Hepatocyte (in vitro differentiated cells): Measurements from ENCODE around the gene TCF12. TPM values are rescaled to one million over a fixed set of nuclear protein-coding genes. Genes with fewer than 3 reads are reported as not detected.
A peak's percentile ranks its signal among the peaks of the same experiment; 100 is the strongest.

Experiments used
- DNase-seq: peaks from one replicate; pipeline ENCODE4 v3.0.0-alpha.2; 2016; ENCODE audit warnings: low spot score
- H2AFZ ChIP-seq: fragments of 200-600 bp; sonication (generic); 2 replicates; pipeline ENCODE4 v1.6.0; 2016; ENCODE audit warnings: antibody characterized with exemption, mild to moderate bottlenecking
- H3K27ac ChIP-seq: fragments of 200-600 bp; sonication (generic); 2 replicates; pipeline ENCODE4 v1.5.1; 2016; ENCODE audit warnings: mild to moderate bottlenecking
- H3K27me3 ChIP-seq: fragments of 200-600 bp; sonication (generic); 2 replicates; pipeline ENCODE4 v1.6.1; 2016
- H3K36me3 ChIP-seq: fragments of 200-600 bp; sonication (generic); replicated peaks from 2 replicates; pipeline ENCODE4 v1.5.1; 2016; ENCODE audit warnings: low read depth; ENCODE audit not compliant: insufficient read depth
- H3K4me1 ChIP-seq: fragments of 200-600 bp; sonication (generic); 2 replicates; pipeline ENCODE4 v1.5.1; 2016; ENCODE audit warnings: mild to moderate bottlenecking, moderate library complexity; ENCODE audit not compliant: insufficient read depth
- H3K4me2 ChIP-seq: fragments of 200-600 bp; sonication (generic); 2 replicates; pipeline ENCODE4 v1.6.0; 2016
- H3K4me3 ChIP-seq: fragments of 200-600 bp; sonication (generic); 2 replicates; pipeline ENCODE4 v1.5.1; 2016; ENCODE audit warnings: mild to moderate bottlenecking
- H3K79me2 ChIP-seq: fragments of 200-600 bp; sonication (generic); 2 replicates; pipeline ENCODE4 v1.6.0; 2017; ENCODE audit warnings: mild to moderate bottlenecking
- H3K9me2 ChIP-seq: fragments of 200-600 bp; sonication (generic); replicated peaks from 2 replicates; pipeline ENCODE4 v1.6.0; 2017; ENCODE audit warnings: mild to moderate bottlenecking; ENCODE audit not compliant: insufficient read depth
- H3K9me3 ChIP-seq: fragments of 200-600 bp; sonication (generic); 2 replicates; pipeline ENCODE4 v1.5.1; 2016; ENCODE audit warnings: low read depth, mild to moderate bottlenecking
- H4K20me1 ChIP-seq: fragments of 200-600 bp; sonication (generic); 2 replicates; pipeline ENCODE4 v1.6.0; 2016; ENCODE audit warnings: mild to moderate bottlenecking; ENCODE audit not compliant: insufficient read depth, poor library complexity, severe bottlenecking
- CTCF ChIP-seq: fragments of 200-600 bp; sonication (generic); IDR thresholded peaks from 2 replicates; pipeline ENCODE4 v1.5.1; 2016; ENCODE audit warnings: antibody characterized with exemption, mild to moderate bottlenecking; ENCODE audit not compliant: poor library complexity
- EZH2 ChIP-seq: fragments of 200-600 bp; sonication (generic); IDR thresholded peaks from 2 replicates; pipeline ENCODE4 v1.6.1; 2016; ENCODE audit warnings: antibody characterized with exemption, mild to moderate bottlenecking, borderline replicate concordance
- EZH2phosphoT487 ChIP-seq: fragments of 200-600 bp; sonication (generic); IDR thresholded peaks from one replicate; pipeline ENCODE4 v1.6.1; 2018; ENCODE audit warnings: antibody characterized with exemption, mild to moderate bottlenecking, low read depth, moderate library complexity; ENCODE audit not compliant: unreplicated experiment, severe bottlenecking
- WGBS: methylation state at CpG from one replicate; pipeline ENCODE4 v1.1.6; 2016; ENCODE audit warnings: low lambda C conversion rate; ENCODE audit errors: missing lambda C conversion rate; 5-methylcytosine and 5-hydroxymethylcytosine counted together
- polyA plus RNA-seq: library from polyadenylated mRNA; unstranded; fragments of >200 nt; fragmentation: Nextera tagmentation; extraction: Ambion mirVana; gene quantifications from 2 replicates; pipeline ENCODE4 v1.2.1, GENCODE V29; 2016
- total RNA-seq: library from RNA; depleted of rRNA; stranded (reverse); fragments of >200 nt; gene quantifications from 2 replicates; pipeline ENCODE4 v1.2.3, GENCODE V29; 2014

The TCF12 gene
- total and polyA plus RNA-seq, 2 experiments from 2014 or later = 42.0 to 93.2 TPM

DNA sequence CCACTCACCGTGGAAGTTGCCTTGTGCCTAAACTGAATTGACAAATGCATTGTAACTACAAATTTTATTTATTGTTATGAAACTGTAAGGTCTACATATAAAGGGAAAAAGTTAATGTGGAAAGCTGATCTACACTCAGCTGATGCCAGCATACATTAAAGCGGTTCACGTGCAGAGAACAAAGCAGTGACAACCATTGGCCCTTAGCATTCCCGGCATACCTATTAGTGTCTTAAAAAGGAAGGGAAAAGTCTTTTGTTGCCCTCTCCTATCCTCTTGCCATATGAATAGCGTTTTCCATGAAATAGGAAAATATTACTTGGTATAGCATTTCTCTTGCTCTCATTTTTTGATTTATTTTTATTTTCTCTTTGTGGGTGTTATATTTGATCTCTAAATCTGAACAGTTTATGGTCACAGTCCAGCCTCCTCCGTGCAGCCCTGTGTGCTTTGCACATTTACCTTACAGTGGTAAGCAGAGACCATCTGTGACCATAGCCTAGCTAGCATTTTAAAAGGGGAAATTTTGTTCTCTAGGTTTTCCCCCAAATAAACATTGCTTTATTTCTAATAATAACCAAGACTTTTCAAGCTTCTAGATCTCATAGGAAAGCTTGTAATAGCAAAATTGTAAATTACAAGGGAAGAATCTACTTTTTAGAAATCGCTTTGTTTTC is 368.1 kb downstream of the TCF12 start:
- no peak overlapping the region for H2AFZ ChIP-seq
- no peaks in the 10 kb centered on the region for H3K27me3 ChIP-seq
- no peaks in the 10 kb centered on the region for H3K79me2 ChIP-seq
- 83% methylated on average over 7 of the region's 7 CpGs for WGBS
- H3K4me1 ChIP-seq = no peaks in the 10 kb centered on the region
- no peaks in the 10 kb centered on the region for H3K36me3 ChIP-seq
- no peaks in the 10 kb centered on the region for H3K9me2 ChIP-seq
- no peak overlapping the region for H3K27ac ChIP-seq
- no peaks in the 10 kb centered on the region for H3K9me3 ChIP-seq
- no peak overlapping the region for H3K4me2 ChIP-seq
- H4K20me1 ChIP-seq = no peaks in the 10 kb centered on the region
- TF ChIP-seq EZH2 (no peak), CTCF (no peak), EZH2phosphoT487 (no peak)
- H3K4me3 ChIP-seq = no peak overlapping the region
- no peak for DNase-seq

DNA sequence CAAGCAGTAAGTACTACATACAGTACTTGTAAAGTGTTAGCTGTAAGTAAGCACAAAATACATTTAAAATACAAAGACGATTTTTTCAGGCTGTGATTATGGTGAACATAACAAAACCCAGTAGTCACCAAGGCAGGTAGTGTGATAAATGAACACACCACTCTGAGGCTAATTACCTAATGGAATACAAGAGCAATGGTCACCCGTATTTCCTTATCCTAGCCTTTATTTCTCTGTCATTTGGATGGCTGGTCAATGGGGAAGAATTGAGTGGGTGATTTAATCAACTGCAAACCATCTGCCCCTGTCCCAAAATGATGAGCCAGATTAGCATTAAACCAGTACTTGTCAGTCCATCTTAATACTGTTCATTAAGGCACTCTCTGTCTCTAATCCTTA is 368.7 kb downstream of the TCF12 start:
- no peak overlapping the region for H3K27ac ChIP-seq
- H3K4me1 ChIP-seq = no peaks in the 10 kb centered on the region
- H3K4me2 ChIP-seq = no peak overlapping the region
- WGBS = 81% methylated on average over 2 of the region's 2 CpGs
- no peaks in the 10 kb centered on the region for H3K79me2 ChIP-seq
- no peaks in the 10 kb centered on the region for H3K27me3 ChIP-seq
- H3K9me3 ChIP-seq = no peaks in the 10 kb centered on the region
- DNase-seq = no peak
- TF ChIP-seq EZH2 (no peak), CTCF (no peak), EZH2phosphoT487 (no peak)
- H3K4me3 ChIP-seq = no peak overlapping the region
- H2AFZ ChIP-seq = no peak overlapping the region
- no peaks in the 10 kb centered on the region for H3K36me3 ChIP-seq
- H3K9me2 ChIP-seq = no peaks in the 10 kb centered on the region
- H4K20me1 ChIP-seq = no peaks in the 10 kb centered on the region

DNA sequence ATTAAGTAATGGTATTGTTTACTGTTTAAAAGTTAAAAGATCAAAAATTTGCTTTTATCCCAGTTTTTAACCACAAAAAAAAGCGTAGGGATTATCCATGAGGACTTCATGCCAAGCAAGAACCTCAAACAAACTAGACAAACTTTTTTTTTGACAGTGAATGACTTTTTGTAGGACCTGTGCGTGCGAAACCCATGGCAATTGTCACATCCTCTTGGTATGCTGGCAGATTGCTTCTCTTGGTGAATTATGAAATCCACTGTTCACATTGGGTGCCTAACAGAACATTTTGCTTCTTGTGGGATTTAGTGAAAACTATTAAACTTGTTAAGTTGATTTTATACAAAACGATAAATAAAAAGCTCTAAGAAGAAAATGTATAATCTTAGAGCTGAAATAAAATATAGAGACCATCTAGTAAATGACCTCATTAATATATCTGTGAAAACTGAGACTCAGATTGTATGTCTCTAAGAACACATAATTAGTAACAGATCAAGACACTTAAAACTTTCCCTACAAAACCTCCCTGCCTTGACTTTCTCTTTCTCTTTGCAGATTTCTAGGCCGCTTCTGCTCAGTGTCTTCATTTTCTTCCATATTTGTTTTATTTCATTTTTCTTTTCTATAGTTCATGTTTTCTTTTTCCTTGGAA is 370.6 kb downstream of the TCF12 start:
- Histone ChIP-seq H3K4me1 (no peaks in the 10 kb centered on the region), H3K27ac (peak overlapping the region; percentile 14), H3K36me3 (no peaks in the 10 kb centered on the region), H3K9me2 (no peaks in the 10 kb centered on the region), H3K9me3 (no peaks in the 10 kb centered on the region), H2AFZ (no peak overlapping the region), H3K4me3 (no peak overlapping the region), H3K4me2 (no peak overlapping the region), H3K79me2 (no peaks in the 10 kb centered on the region), H3K27me3 (no peaks in the 10 kb centered on the region), H4K20me1 (no peaks in the 10 kb centered on the region)
- 85% methylated on average over 5 of the region's 5 CpGs for WGBS
- TF ChIP-seq CTCF (no peak), EZH2 (no peak), EZH2phosphoT487 (no peak)
- DNase-seq = no peak
